Measurements from ENCODE around the gene GLP2R.

GRCh38 chr17:9868552-9868951, 42.8 kb downstream of the GLP2R start:
- TF ChIP-seq NR3C1 (CRISPR knock-in tag; conservative IDR thresholded peaks at IDR 0.05; ENCODE audit: low read depth) = no peak
- TF ChIP-seq JUN (CRISPR knock-in tag; IDR thresholded peaks at IDR 0.05) = no peak
